HFF-Myc (cell line): Measurements from ENCODE around the gene PHF19.

ENCODE experiments used
- DNase-seq: peaks from one replicate; pipeline ENCODE4 v3.0.0-alpha.2; 2011; ENCODE audit warnings: low read depth; ENCODE audit errors: extremely low read depth
- H3K4me3 ChIP-seq: replicated peaks from 2 replicates; pipeline ENCODE4 v1.5.1; 2011; ENCODE audit warnings: low read depth, mild to moderate bottlenecking, control low read depth, low read length
- CTCF ChIP-seq: IDR thresholded peaks from 2 replicates; pipeline ENCODE4 v1.5.1; 2012; ENCODE audit warnings: mild to moderate bottlenecking, low read depth, low read length, control low read depth; ENCODE audit errors: missing control alignments

Gene PHF19

GRCh38 chr9:120876842-120877240, at the start of gene PHF19:
PHF19 (minus strand) TSS chr9:120877188; CDS start chr9:120874741, 2,447 bp downstream.
- H3K4me3 ChIP-seq = peak within 1 kb of the TSS; percentile 62
- DNase-seq = no peak
- no peak for TF ChIP-seq CTCF

- H3K4me3 ChIP-seq = no peak within 1 kb of the TSS
- TF ChIP-seq CTCF = no peak
- no peak for DNase-seq
Observed at GRCh38 chr9:120926397-120926928, 49.5 kb upstream of the PHF19 start, which contains the start of gene TRAF1. TRAF1 (minus strand) TSS chr9:120926796; CDS start chr9:120926075, 721 bp downstream.

DNA sequence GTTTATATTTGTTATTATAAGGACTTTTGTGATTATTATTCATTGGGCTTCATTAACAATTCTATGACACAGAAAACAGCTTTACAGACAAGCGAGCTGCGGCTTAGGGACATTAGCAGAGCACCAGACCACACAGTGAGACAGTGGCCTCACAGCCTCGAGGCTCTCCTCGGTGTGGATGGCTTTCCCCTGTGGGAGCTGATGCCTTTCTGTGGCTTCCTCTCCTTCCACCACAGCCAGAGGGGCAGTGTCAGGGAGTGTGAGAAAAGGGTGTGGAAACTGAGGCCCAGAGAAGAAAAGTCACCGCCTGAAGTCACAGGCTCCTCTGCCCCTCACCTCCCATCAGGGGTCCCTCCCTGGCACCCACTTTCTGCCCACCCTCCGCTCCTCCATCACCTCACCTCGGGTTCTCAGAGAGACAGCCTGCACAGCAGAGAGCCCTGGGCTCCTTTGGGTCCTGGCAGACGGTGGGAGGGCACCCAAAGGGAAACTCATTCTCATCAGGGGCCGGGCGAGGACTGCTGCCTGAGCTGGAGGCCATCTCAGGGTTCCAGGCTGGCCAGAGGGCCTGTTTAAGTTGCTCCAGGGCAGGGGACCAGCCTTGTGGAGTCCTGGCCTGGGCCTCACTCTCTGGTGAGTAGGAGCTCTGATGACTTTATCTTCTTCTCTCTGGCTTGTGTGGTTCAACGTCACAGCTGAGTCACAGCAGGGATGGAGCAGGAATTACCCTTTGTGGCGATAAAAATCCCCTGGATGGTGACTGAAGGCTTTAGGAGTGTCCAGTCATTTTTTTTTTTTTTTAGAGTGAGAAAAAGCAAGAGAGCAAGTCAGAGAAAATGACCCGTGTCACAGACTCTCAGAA, 48.8 kb upstream of the PHF19 start:
- DNase-seq = peak; percentile 44
- no peak for TF ChIP-seq CTCF
- no peak overlapping the region for H3K4me3 ChIP-seq

DNA sequence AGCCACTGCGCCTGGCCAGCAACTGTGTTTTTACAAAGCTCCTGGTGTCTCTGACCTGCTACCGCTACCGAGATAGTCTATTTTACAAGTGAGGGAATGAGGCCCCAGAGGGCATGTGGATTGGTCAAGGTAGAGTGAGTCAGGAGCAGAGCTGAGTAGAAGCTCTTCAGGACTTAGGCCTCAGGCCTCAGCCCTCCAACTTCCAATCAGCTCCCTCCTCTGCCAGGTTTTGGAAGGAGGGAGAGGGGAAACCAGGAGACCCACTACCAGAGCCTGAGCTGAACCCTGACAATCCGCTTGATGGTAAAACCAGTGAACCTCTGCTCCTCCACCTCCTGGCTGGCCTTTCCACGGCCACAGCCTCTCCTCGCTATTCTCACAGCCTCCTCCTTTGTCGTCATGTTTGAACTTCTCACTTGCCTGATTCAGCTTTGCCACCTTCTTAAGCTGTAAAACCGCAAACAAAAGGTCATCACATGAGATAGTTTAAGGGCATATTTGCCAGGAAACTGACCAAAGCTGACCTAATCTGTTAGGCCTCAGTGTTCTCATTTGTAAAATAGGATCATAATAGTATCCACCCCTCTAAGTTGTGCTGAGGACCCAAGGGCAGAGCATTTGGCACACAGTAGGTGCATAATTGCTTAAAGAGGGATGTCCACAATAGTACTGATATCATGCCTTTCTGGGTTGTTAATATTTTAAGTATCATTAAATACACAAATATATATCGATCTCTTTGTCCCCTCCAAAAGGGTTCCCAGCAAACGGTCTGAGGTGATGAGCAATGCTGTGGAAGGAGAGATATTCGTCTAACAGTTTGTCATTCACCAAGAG, 47.9 kb upstream of the PHF19 start:
- DNase-seq = no peak
- H3K4me3 ChIP-seq = no peak overlapping the region
- TF ChIP-seq CTCF = no peak

DNA sequence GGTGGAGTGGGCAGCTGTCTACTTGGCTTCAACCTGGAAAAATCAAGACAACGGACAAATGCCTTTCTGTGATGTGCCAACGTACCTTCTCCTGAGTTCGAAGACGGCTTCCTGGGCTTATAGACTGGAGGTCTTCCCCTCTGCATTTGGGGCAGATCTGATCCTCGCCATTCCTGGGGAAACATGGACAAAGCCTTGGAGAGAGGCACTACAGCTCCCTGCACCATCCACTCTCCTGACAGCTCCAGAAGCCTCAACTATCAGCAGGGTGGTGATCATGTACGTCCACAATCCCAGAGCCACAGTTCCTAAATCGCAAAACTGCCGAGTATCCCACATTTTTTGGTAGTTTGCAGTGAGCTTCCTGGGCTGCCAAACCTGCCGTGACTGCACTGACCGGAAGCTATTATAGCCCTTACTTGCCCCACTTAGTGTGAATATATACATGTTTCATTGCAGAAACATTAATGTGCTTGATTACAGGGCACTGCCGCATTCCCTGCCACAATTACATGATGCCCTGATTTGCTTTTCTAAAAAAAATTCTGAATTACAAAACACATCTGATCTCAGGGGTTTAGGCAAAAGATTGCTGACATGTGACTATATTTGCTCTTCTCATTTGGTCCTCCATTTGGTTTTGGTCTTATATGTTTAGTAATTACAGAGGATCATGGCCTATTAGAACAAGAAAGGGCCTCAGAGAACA, 46.8 kb upstream of the PHF19 start:
- no peak for DNase-seq
- no peak overlapping the region for H3K4me3 ChIP-seq
- no peak for TF ChIP-seq CTCF

- TF ChIP-seq CTCF = no peak
- H3K4me3 ChIP-seq = no peak overlapping the region
- no peak for DNase-seq
Observed at GRCh38 chr9:120922404-120923195, 45.6 kb upstream of the PHF19 start.
